ENCODE results near the gene HECW1. TPM values are rescaled to one million over a fixed set of nuclear protein-coding genes. Genes with fewer than 3 reads are reported as not detected.

The HECW1 gene
- total RNA-seq, 4 donors from 2014 or later: 1.2 to 3.9 (median 2.0) TPM

DNA sequence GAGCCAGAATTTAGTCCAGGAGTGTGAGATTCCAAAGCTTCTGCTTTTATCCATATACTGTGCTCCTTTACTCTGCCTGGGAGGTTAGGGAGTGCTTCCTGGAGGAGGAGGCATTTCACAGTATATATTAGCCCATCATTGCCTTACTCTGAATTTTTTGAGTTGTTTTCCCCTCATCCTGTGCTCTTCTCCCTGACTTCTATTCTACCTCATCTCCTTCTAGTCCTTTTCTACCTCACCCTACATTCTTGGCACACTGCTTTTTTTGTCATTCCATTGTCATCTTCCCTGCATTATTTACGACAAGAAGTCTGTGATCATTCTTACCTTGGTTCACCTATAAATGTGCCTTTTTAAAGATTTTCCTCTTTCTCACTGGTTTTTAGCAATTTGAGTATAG is 491.8 kb downstream of the HECW1 start:
- Histone ChIP-seq H3K27ac (no peak overlapping the region), H3K4me3 (no peak overlapping the region), H3K4me1 (no peaks in the 10 kb centered on the region), H3K27me3 (no peaks in the 10 kb centered on the region), H3K36me3 (peaks cover 0 to 15% of the 10 kb centered on the region in 2 donors), H3K9me3 (no peaks in the 10 kb centered on the region)
- ATAC-seq (no peak), DNase-seq (no peak)
- TF ChIP-seq POLR2A (IDR thresholded peaks at IDR 0.05): no peak
- TF ChIP-seq, protein P1, sequence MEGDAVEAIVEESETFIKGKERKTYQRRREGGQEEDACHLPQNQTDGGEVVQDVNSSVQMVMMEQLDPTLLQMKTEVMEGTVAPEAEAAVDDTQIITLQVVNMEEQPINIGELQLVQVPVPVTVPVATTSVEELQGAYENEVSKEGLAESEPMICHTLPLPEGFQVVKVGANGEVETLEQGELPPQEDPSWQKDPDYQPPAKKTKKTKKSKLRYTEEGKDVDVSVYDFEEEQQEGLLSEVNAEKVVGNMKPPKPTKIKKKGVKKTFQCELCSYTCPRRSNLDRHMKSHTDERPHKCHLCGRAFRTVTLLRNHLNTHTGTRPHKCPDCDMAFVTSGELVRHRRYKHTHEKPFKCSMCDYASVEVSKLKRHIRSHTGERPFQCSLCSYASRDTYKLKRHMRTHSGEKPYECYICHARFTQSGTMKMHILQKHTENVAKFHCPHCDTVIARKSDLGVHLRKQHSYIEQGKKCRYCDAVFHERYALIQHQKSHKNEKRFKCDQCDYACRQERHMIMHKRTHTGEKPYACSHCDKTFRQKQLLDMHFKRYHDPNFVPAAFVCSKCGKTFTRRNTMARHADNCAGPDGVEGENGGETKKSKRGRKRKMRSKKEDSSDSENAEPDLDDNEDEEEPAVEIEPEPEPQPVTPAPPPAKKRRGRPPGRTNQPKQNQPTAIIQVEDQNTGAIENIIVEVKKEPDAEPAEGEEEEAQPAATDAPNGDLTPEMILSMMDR (IDR thresholded peaks at IDR 0.05 in 4 of 5, conservative IDR thresholded peaks at IDR 0.05 in 1 of 5): no peak
- intact Hi-C loops (cut with DNase I; ENCODE audit: low total_unique reads) (no loop called here), in situ Hi-C loops (cut with MboI; ENCODE audit: low sequenced_read_pairs in 4 of 4) (no loop called here)

DNA sequence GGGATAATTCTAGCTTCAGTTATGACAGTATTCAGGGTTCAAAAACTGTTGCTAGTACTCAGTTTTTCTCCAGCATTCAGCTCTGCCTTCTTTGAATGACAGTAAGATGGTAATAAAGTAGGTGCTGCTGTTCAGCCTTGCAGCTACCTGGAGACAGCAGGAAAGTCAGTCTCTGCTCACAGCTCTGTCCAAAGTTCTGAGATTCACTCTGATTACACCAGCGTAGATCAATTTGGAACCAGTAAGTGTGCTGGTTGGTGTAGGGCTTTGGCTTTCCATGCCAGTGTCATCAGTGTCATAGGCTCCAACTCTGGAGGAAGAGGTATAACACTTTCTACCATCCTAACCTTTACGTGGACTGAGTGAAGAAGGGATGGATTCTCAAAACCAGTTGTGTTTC is 496.6 kb downstream of the HECW1 start:
- no peak for DNase-seq
- Histone ChIP-seq H3K4me1 (peaks cover 11 to 13% of the 10 kb centered on the region in 2 donors), H3K27me3 (no peaks in the 10 kb centered on the region), H3K4me3 (no peak overlapping the region), H3K36me3 (peaks cover 0 to 6% of the 10 kb centered on the region in 2 donors), H3K9me3 (no peaks in the 10 kb centered on the region), H3K27ac (no peak overlapping the region)
- intact Hi-C loops (cut with DNase I; ENCODE audit: low total_unique reads): no loop called here
- in situ Hi-C loops (cut with MboI; ENCODE audit: low sequenced_read_pairs in 4 of 4): no loop called here
- TF ChIP-seq, protein P1 (IDR thresholded peaks at IDR 0.05 in 4 of 5, conservative IDR thresholded peaks at IDR 0.05 in 1 of 5): no peak
- no peak for TF ChIP-seq POLR2A (IDR thresholded peaks at IDR 0.05)
- ATAC-seq: no peak

DNA sequence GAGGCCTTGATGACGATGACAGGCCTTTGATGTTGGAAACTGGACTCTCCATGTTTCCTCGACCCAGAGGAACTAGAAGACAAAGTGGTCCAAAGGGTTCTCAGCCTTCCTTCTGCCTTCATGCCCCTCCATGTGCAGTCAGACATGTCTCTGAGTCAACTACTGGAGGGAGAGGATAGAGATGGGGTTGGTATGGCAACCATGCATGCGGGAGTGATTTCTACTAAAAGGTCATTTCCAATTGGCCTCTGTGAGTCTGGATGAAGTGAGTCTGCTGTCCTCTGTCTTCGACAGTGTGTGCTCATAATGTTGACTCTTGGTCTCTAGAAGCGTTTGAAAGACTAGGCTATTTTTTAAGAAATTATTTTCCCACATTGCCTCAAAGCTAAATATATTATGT is 499.7 kb downstream of the HECW1 start:
- in situ Hi-C loops (cut with MboI; ENCODE audit: low sequenced_read_pairs in 4 of 4) (no loop called here), intact Hi-C loops (cut with DNase I; ENCODE audit: low total_unique reads) (no loop called here)

DNA sequence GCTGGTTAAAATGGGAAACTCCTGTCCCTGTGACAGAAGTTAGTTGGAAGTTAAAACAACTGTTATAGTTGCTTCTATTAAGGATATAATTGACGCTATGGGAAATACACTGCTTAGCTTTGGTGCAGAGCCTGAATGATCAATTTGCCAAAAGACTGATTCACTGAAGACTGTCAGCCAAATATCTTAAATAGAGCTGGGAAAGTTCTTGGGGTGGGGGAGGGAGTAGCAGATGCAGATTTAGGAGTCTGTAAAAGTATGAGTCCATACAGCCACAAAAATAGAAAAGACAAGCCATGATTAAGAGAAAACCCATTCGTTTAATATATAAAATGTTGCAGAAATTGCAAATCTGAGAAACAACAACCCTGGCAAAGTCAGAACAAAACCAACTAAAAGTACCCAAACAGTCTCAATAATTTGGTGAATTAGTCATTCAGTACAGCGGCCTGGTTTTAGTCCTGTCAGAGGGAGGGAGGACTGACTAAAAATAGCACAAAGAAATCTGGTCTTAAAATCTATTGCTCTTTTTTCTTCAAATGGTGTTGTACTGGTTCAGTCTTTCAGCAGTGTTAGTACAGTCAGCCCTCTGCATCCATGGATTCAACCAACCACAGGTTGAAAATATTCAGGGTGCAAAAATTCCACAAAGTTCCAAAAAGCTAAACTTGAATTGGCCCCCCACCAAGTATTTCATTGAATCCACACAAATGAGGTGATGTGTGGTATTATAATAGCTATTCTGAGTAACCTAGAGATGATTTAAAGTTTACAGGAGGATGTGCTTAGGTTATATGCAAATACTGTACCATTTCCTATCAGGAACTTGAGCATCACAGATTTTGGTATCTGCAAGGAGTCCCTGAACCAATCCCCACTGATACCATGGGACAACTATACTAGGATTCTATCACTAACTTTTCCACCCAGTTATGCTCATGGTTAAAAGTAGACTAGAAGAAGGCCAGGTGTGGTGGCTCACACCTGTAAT is 500.4 kb downstream of the HECW1 start:
- no peak overlapping the region for H3K4me3 ChIP-seq
- peaks cover 0 to 11% of the 10 kb centered on the region in 2 donors for H3K36me3 ChIP-seq
- DNase-seq (no peak), ATAC-seq (no peak)
- H3K27me3 ChIP-seq: no peaks in the 10 kb centered on the region
- TF ChIP-seq, protein P1 (IDR thresholded peaks at IDR 0.05 in 4 of 5, conservative IDR thresholded peaks at IDR 0.05 in 1 of 5): no peak
- no peak for TF ChIP-seq POLR2A (IDR thresholded peaks at IDR 0.05)
- H3K9me3 ChIP-seq: no peaks in the 10 kb centered on the region
- peaks cover 11 to 13% of the 10 kb centered on the region in 2 donors for H3K4me1 ChIP-seq
- no peak overlapping the region for H3K27ac ChIP-seq
- intact Hi-C loops (cut with DNase I; ENCODE audit: low total_unique reads): no loop called here
- in situ Hi-C loops (cut with MboI; ENCODE audit: low sequenced_read_pairs in 4 of 4): no loop called here

More for the DNA sequence above, 499.7 kb downstream of the HECW1 start:
- Histone ChIP-seq H3K36me3 (peaks cover 0 to 11% of the 10 kb centered on the region in 2 donors), H3K27me3 (no peaks in the 10 kb centered on the region), H3K4me1 (peaks cover 11 to 13% of the 10 kb centered on the region in 2 donors), H3K9me3 (no peaks in the 10 kb centered on the region), H3K4me3 (no peak overlapping the region), H3K27ac (no peak overlapping the region)
- TF ChIP-seq POLR2A (IDR thresholded peaks at IDR 0.05): no peak
- TF ChIP-seq, protein P1 (IDR thresholded peaks at IDR 0.05 in 4 of 5, conservative IDR thresholded peaks at IDR 0.05 in 1 of 5): no peak
- DNase-seq (no peak), ATAC-seq (no peak)

Small RNA genes lying within 50 kb of the gene (microRNA-seq; reads per million reads assigned to microRNA genes)
- gene MIR3943 (ENCODE audit: borderline replicate concordance in 2 of 2): 0 reads per million in 2 donors

Other genes starting within 250 kb of the HECW1 start
- 10 to 100 TPM in 1 of 4 donors, 1 to 10 TPM in 3; 4.6 to 13.5 (median 8.0) TPM for gene C7orf25, start 200.6 kb upstream of the HECW1 start, total RNA-seq
- 100 to 1,000 TPM; 178 to 246 (median 209) TPM for gene PSMA2, start 180.5 kb upstream of the HECW1 start, total RNA-seq
- gene MRPL32, start 180.3 kb upstream of the HECW1 start, total RNA-seq: 10 to 100 TPM; 42.6 to 59.2 (median 56.8) TPM